Measurements from ENCODE around the gene XYLT2. TPM values are rescaled to one million over a fixed set of nuclear protein-coding genes. Genes with fewer than 3 reads are reported as not detected.
"Not testable (repeated sequence)": the region's sequence is repeated elsewhere in the genome, so short reads cannot be mapped to it uniquely, and the experiment has no call there.

The XYLT2 gene
- 15.0 TPM for polyA plus RNA-seq (2012; ENCODE audit: insufficient read depth, insufficient read length)

GRCh38 chr17:50345432-50346312 lies at the start of gene XYLT2:
XYLT2 (plus strand) TSS chr17:50346126; CDS start chr17:50346141, 15 bp downstream.
- peak; percentile 77 for DNase-seq (ENCODE audit: low read depth, low spot score)
- peak within 1 kb of the TSS; percentile 79 for H3K4me3 ChIP-seq (ENCODE audit: low read length)

GRCh38 chr17:50297407-50297865 lies 48.5 kb upstream of the XYLT2 start:
- no peak overlapping the region for H3K4me3 ChIP-seq (ENCODE audit: low read length)
- peak; percentile 57 for DNase-seq (ENCODE audit: low read depth, low spot score)

GRCh38 chr17:50298018-50298417 lies 47.9 kb upstream of the XYLT2 start:
- no peak for DNase-seq (ENCODE audit: low read depth, low spot score)
- no peak overlapping the region for H3K4me3 ChIP-seq (ENCODE audit: low read length)

- H3K4me3 ChIP-seq (ENCODE audit: low read length): no peak overlapping the region
- no peak for DNase-seq (ENCODE audit: low read depth, low spot score)
Observed at GRCh38 chr17:50299776-50300175, 46.1 kb upstream of the XYLT2 start.

- H3K4me3 ChIP-seq (ENCODE audit: low read length); DNase-seq (ENCODE audit: low read depth, low spot score): not testable (repeated sequence)
Observed at GRCh38 chr17:50300824-50301223, 45.1 kb upstream of the XYLT2 start.

GRCh38 chr17:50301891-50302584 lies 43.9 kb upstream of the XYLT2 start:
- no peak for DNase-seq (ENCODE audit: low read depth, low spot score)
- no peak overlapping the region for H3K4me3 ChIP-seq (ENCODE audit: low read length)

GRCh38 chr17:50303051-50303450 lies 42.9 kb upstream of the XYLT2 start:
- H3K4me3 ChIP-seq (ENCODE audit: low read length): no peak overlapping the region
- DNase-seq (ENCODE audit: low read depth, low spot score): no peak

- no peak overlapping the region for H3K4me3 ChIP-seq (ENCODE audit: low read length)
- no peak for DNase-seq (ENCODE audit: low read depth, low spot score)
Observed at GRCh38 chr17:50303596-50303995, 42.3 kb upstream of the XYLT2 start.

- no peak for DNase-seq (ENCODE audit: low read depth, low spot score)
- H3K4me3 ChIP-seq (ENCODE audit: low read length): no peak overlapping the region
Observed at GRCh38 chr17:50304781-50305404, 41.0 kb upstream of the XYLT2 start.

GRCh38 chr17:50307654-50308053 lies 38.3 kb upstream of the XYLT2 start:
- H3K4me3 ChIP-seq (ENCODE audit: low read length): no peak overlapping the region
- no peak for DNase-seq (ENCODE audit: low read depth, low spot score)

- no peak for DNase-seq (ENCODE audit: low read depth, low spot score)
- H3K4me3 ChIP-seq (ENCODE audit: low read length): no peak overlapping the region
Observed at GRCh38 chr17:50308666-50309065, 37.3 kb upstream of the XYLT2 start.

GRCh38 chr17:50310455-50311111 lies 35.3 kb upstream of the XYLT2 start:
- no peak overlapping the region for H3K4me3 ChIP-seq (ENCODE audit: low read length)
- no peak for DNase-seq (ENCODE audit: low read depth, low spot score)

- no peak overlapping the region for H3K4me3 ChIP-seq (ENCODE audit: low read length)
- DNase-seq (ENCODE audit: low read depth, low spot score): no peak
Observed at GRCh38 chr17:50311112-50311460, 34.8 kb upstream of the XYLT2 start.

GRCh38 chr17:50311483-50311882 lies 34.4 kb upstream of the XYLT2 start:
- H3K4me3 ChIP-seq (ENCODE audit: low read length): no peak overlapping the region
- no peak for DNase-seq (ENCODE audit: low read depth, low spot score)

- no peak overlapping the region for H3K4me3 ChIP-seq (ENCODE audit: low read length)
- DNase-seq (ENCODE audit: low read depth, low spot score): no peak
Observed at GRCh38 chr17:50312308-50312707, 33.6 kb upstream of the XYLT2 start.

GRCh38 chr17:50314456-50315011 lies 31.4 kb upstream of the XYLT2 start:
- DNase-seq (ENCODE audit: low read depth, low spot score): no peak
- no peak overlapping the region for H3K4me3 ChIP-seq (ENCODE audit: low read length)

- DNase-seq (ENCODE audit: low read depth, low spot score): no peak
Observed at GRCh38 chr17:50316016-50316587, 29.8 kb upstream of the XYLT2 start.

GRCh38 chr17:50316660-50317059 lies 29.3 kb upstream of the XYLT2 start:
- not testable (repeated sequence) for DNase-seq (ENCODE audit: low read depth, low spot score); H3K4me3 ChIP-seq (ENCODE audit: low read length)

More at GRCh38 chr17:50316016-50316587, 29.8 kb upstream of the XYLT2 start:
- no peak overlapping the region for H3K4me3 ChIP-seq (ENCODE audit: low read length)

GRCh38 chr17:50317121-50317520 lies 28.8 kb upstream of the XYLT2 start:
- DNase-seq (ENCODE audit: low read depth, low spot score): no peak
- no peak overlapping the region for H3K4me3 ChIP-seq (ENCODE audit: low read length)

All from Jurkat, Clone E6-1 (cell line).